Colonic mucosa (tissue), 4 donors: ENCODE measurements around the gene RBBP5. TPM values are rescaled to one million over a fixed set of nuclear protein-coding genes. Genes with fewer than 3 reads are reported as not detected.

Experiments used
- DNase-seq: peaks from one replicate; pipeline ENCODE4 v3.0.0-alpha.2; 2020
- H3K27ac ChIP-seq: fragments of 200-600 bp; one replicate; pipeline ENCODE4 v1.8.0; 2021
- H3K27me3 ChIP-seq: fragments of 200-600 bp; one replicate; pipeline ENCODE4 v1.8.0; 2021
- H3K36me3 ChIP-seq: fragments of 200-600 bp; one replicate; pipeline ENCODE4 v1.8.0; 2021
- H3K4me1 ChIP-seq: fragments of 200-600 bp; one replicate; pipeline ENCODE4 v1.8.0; 2021; ENCODE audit warnings: mild to moderate bottlenecking
- H3K4me3 ChIP-seq: fragments of 200-600 bp; one replicate; pipeline ENCODE4 v1.8.0; 2021
- H3K9ac ChIP-seq, 2 donors: one replicate each; pipeline ENCODE4 v1.7.0; 2013; ENCODE audit warnings: control low read depth in 2 of 2, low read depth in 2 of 2, low read length in 2 of 2
- H3K9me3 ChIP-seq: fragments of 200-600 bp; one replicate; pipeline ENCODE4 v1.8.0; 2021
- CTCF ChIP-seq: fragments of 200-600 bp; IDR thresholded peaks from one replicate; pipeline ENCODE4 v1.8.0; 2022; ENCODE audit warnings: antibody characterized with exemption, mild to moderate bottlenecking
- intact Hi-C: fragments of 100-400 bp; cut with DNase I; formaldehyde crosslinking; loops from one replicate; pipeline ENCODE4 v1.14.1; 2022
- total RNA-seq, 2 donors: library from RNA; stranded (reverse); fragmentation: NEBNext Ultra II Directional in 1 of 2; extraction: Animal tissue kit (Norgen Biotek cat#: 25700) in 1 of 2; gene quantifications; one replicate each; pipeline ENCODE4 v1.2.1, GENCODE V29; 2021
- donor health status: healthy.
- donor health status: DM: no; HTN: no; CAD: no.
- donor health status: DM: no; HTN: no; CAD: no.

RBBP5 gene
- total RNA-seq, 2 donors from 2014 or later, result 15.1 to 17.8 TPM

- Histone ChIP-seq H3K4me1 (no peaks in the 10 kb centered on the region), H3K27ac (no peak overlapping the region), H3K9me3 (no peaks in the 10 kb centered on the region), H3K4me3 (no peak overlapping the region), H3K36me3 (peaks cover 9% of the 10 kb centered on the region), H3K9ac (no peak overlapping the region), H3K27me3 (no peaks in the 10 kb centered on the region)
- TF ChIP-seq CTCF, result no peak
- DNase-seq, result no peak
- intact Hi-C loops, result no loop called here
These were observed 12.1 kb downstream of the RBBP5 start for GRCh38 chr1:205109711-205110110.

- intact Hi-C loops, result no loop called here
- Histone ChIP-seq H3K4me3 (no peak overlapping the region), H3K9ac (no peak overlapping the region), H3K4me1 (no peaks in the 10 kb centered on the region), H3K36me3 (peaks cover 14% of the 10 kb centered on the region), H3K9me3 (no peaks in the 10 kb centered on the region), H3K27ac (no peak overlapping the region), H3K27me3 (no peaks in the 10 kb centered on the region)
- no peak for DNase-seq
- TF ChIP-seq CTCF, result no peak
These were observed 12.5 kb downstream of the RBBP5 start for GRCh38 chr1:205109269-205109668.

GRCh38 chr1:205108464-205108863 is 13.3 kb downstream of the RBBP5 start:
- Histone ChIP-seq H3K9ac (no peak overlapping the region), H3K9me3 (no peaks in the 10 kb centered on the region), H3K4me1 (no peaks in the 10 kb centered on the region), H3K4me3 (no peak overlapping the region), H3K27ac (no peak overlapping the region), H3K36me3 (peaks cover 15% of the 10 kb centered on the region), H3K27me3 (no peaks in the 10 kb centered on the region)
- no peak for TF ChIP-seq CTCF
- intact Hi-C loops, result no loop called here
- no peak for DNase-seq

GRCh38 chr1:205107327-205107726 is 14.5 kb downstream of the RBBP5 start:
- no peak for TF ChIP-seq CTCF
- Histone ChIP-seq H3K27ac (no peak overlapping the region), H3K36me3 (peaks cover 15% of the 10 kb centered on the region), H3K4me1 (no peaks in the 10 kb centered on the region), H3K4me3 (no peak overlapping the region), H3K9ac (no peak overlapping the region), H3K27me3 (no peaks in the 10 kb centered on the region), H3K9me3 (no peaks in the 10 kb centered on the region)
- intact Hi-C loops, result no loop called here
- no peak for DNase-seq

GRCh38 chr1:205102404-205102803 is 19.4 kb downstream of the RBBP5 start:
- H3K9ac ChIP-seq, result no peak overlapping the region
- H3K27me3 ChIP-seq, result no peaks in the 10 kb centered on the region
- no peak for TF ChIP-seq CTCF
- DNase-seq, result no peak
- no peak overlapping the region for H3K27ac ChIP-seq
- intact Hi-C loops, result no loop called here
- peaks cover 22% of the 10 kb centered on the region for H3K36me3 ChIP-seq
- H3K4me1 ChIP-seq, result no peaks in the 10 kb centered on the region
- H3K9me3 ChIP-seq, result no peaks in the 10 kb centered on the region
- no peak overlapping the region for H3K4me3 ChIP-seq

GRCh38 chr1:205098242-205098641 is 23.5 kb downstream of the RBBP5 start:
- Histone ChIP-seq H3K27ac (no peak overlapping the region), H3K27me3 (no peaks in the 10 kb centered on the region), H3K4me1 (no peaks in the 10 kb centered on the region), H3K9ac (no peak overlapping the region), H3K9me3 (no peaks in the 10 kb centered on the region), H3K36me3 (peaks cover 11% of the 10 kb centered on the region), H3K4me3 (no peak overlapping the region)
- no peak for DNase-seq
- intact Hi-C loops, result no loop called here
- TF ChIP-seq CTCF, result no peak
